Stimulated activated CD4-positive, alpha-beta T cell treated with anti-CD3 and anti-CD28 coated beads, TNF-alpha, amount 100 ng/mL, for 24 hours (primary cell): ENCODE measurements around the gene ELP5.

Experiments
- DNase-seq, 3 experiments: peaks; one replicate each; pipeline ENCODE4 v3.0.0-alpha.2; 2020; ENCODE audit warnings: low read depth in 3 of 3

The ELP5 gene

DNA sequence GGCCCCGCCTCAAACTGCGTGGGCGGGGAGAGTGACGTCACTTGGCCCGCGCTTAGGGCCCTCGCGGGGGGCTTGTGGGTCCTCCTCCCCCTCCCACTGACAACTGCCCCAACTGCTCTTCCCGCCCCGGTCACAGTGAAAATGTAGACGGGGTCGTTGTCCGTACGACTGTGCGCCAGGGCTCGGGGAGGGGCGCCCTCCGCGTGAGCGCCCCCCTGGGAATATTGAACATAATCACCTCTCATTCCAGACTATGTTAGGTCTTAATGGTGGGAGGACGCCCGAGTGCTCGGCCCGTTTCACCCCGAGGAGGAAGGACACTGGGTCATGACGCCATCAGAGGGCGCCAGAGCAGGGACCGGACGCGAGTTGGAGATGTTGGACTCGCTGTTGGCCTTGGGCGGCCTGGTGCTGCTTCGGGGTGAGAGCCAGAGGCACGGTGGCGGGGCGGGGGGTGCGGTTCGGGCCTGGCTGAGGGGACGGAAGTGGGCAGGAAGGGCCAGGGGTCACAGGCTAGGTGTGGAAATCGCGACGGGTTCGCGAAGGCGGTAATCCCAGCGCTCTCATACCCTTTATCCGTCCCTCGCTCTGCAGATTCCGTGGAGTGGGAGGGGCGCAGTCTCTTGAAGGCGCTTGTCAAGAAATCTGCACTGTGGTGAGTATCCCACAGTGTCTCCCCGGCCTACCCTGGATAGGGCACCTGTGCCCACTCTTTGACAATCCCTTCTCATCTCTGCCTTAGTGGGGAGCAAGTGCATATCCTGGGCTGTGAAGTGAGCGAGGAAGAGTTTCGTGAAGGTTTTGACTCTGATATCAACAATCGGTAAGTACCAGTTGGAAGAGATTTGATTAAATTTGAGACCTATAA, at the start of gene ELP5:
ELP5 (plus strand) TSS at position 40 of the 868 bp plus-strand sequence; CDS start at position 376, 336 bp downstream.
- DNase-seq: peak; percentile 70 to 91 (median 82)

- no peak for DNase-seq
Observed at GRCh38 chr17:7203391-7203790, 48.6 kb upstream of the ELP5 start.

DNA sequence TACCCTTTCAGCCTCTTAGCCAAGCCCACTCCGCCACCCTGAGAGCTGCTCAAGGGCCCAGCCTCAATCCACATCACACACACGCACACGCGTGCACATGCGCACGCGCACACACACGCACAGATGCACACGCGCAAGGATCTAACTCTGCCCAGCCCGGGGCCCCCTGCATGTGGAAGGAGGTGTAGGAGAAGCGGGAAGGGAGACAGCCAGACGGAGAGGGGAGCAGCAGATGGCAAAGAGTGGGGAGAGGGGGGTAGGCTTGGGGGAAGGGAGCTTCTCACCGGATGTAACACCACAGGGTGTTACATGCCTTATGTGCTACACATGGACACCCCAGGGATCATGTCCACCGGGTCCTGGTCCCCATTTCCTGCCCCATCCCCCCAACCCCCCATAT, 47.7 kb upstream of the ELP5 start:
- DNase-seq: no peak

- peak; percentile 77 to 94 (median 80) for DNase-seq
Observed at GRCh38 chr17:7204828-7205461, 47.1 kb upstream of the ELP5 start.

DNA sequence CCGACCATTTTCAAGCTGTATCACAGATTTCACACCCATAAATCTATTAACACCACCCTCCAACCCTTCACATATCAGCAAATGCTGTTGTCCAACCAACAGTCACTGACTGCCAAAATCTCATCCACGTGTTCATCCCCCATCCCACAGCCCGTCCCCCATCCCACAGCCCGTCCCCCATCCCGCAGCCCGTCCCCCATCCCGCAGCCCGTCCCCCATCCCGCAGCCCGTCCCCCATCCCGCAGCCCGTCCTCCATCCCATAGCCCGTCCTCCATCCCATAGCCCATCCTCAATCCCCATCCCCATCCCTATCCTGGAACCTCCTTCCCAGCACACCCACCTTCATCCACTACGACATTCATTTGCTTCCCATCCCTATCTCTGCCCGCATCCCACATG, 46.5 kb upstream of the ELP5 start:
- DNase-seq: no peak

DNA sequence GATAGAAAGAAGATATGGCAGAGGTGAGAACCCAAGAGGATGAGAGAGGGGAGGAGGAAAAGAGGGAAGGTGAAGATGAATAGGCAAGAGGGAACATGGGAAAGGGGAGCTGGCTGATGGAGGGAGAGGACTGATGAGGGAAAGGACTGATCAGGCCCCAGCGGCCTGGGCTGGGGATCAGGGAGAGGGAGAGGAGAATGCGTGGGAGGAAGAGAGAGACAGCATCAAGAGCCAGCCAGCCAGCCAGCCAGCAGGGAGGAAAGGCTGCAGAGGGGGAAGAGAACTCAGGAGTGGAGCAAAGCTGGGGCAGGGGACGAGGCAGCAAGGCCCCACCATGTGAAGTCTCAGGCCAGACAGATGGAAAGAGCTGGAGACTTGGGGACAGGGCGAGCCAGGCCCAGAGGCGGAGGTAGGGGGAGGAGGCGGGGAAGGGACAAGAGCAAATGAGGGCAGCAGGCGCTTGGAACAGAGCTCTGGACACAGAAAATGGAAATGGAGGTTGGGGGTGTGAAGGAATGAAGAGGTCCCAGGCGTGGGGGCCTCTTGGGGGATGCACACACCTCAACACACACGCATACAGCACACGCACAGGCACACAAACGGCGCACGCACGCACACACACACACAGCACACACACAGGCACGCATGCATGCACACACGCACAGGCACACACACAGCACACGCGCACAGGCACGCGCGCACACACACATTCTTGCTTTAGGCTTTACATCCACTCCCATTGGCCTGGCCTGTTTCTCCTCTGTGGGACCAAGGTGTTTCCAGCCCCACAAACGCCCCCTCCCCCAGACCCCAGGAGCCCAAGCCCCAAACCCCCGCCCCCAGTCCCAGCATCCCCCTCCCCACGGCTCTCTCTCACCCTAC, 44.7 kb upstream of the ELP5 start:
- no peak for DNase-seq

DNA sequence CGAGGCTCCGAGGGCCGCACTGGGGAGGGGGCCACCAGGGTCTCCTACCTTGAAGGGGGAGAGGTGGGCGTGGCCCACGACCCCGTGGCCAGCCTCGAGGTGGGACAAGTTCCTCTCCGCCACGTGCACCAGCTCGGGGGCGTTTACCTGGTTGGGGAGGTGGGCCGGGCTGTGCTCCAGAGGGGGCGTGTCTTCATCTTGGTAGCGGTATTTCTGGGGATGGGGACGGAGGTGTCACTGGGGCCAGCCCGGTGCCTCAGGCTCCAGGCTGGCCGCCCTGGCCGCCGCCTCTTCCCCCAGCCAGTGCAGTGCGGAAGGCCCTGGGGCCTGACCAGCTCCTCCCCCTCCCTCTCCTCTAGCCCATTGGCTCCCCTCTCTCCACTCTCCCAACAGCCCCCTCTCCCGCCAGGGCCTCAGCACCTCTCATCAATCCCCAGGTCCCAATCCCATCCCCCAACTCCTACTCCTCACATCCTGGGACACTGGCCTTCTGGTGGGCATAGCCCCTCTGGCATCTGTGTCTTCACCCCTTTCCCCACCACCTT, 43.9 kb upstream of the ELP5 start:
- no peak for DNase-seq

GRCh38 chr17:7208754-7209460, 43.1 kb upstream of the ELP5 start:
- no peak for DNase-seq

- no peak for DNase-seq
Observed at GRCh38 chr17:7211491-7212273, 40.3 kb upstream of the ELP5 start.

DNA sequence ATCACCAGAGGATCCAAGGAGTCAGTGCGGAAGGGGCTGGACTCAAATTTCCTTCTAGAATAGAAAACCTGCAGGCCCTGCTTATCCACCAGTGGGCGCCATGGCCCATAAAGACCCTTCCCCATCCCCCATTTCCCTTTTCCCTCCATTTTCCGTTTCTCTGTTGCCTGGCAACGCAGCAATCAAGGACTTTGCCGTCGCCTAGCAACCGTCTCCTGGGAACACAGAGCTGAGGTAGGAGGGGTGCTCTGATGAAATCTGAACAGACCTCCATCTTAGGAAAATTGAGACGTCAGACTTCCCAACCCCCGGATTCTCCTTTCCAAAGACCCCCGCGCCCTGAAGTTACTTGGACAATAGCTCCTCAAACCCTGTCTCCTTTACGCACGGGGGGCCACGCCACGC, 38.1 kb upstream of the ELP5 start:
- DNase-seq: peak in 1 of 3 experiments; percentile 54

GRCh38 chr17:7214300-7215135, 37.5 kb upstream of the ELP5 start:
- peak; percentile 98 to 100 (median 99) for DNase-seq

- DNase-seq: no peak
Observed at GRCh38 chr17:7215136-7215638, 36.8 kb upstream of the ELP5 start.

GRCh38 chr17:7215652-7216180, 36.3 kb upstream of the ELP5 start:
- DNase-seq: no peak

DNA sequence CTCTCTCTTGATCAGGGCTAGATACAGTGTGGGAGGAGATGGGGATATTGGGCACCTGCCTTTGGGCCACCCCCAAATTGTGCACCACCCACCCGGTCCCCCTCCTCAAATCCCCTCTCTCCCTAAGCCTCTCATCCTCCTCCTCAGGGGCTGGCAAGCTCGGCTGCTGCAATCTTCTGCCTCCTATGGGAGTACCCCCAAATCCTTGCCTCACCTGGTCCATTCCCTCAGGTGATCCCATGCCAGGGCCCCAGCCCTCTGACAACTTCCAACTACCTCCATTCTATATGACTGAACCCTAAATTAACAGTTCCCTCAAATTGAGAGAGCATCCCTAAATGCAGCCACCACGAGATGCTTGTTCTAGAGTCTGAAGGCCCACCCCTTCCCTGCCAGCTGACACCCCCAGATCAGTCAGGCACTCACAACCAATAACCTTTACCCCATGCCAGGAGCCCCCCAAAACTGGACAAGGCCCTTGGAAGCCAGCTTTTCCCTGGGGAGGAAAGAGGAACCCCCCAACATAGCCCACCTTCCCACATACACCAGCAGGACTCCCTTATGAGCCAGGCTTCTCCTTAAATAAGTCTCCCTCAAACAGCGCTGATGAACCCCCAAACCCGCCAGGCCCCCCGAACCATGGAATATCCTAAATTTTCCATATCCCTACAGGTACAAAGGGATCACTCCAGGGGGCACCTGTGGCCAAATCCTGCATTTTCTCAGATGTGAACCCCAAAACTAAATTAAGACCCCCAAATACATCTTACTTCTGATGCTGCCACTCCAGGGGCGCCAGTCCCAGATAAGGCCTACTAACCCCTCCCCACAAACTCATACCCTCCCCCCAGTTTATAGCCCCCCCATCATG, 35.5 kb upstream of the ELP5 start:
- DNase-seq: no peak

GRCh38 chr17:7217113-7217987, 34.7 kb upstream of the ELP5 start:
- DNase-seq: no peak

DNA sequence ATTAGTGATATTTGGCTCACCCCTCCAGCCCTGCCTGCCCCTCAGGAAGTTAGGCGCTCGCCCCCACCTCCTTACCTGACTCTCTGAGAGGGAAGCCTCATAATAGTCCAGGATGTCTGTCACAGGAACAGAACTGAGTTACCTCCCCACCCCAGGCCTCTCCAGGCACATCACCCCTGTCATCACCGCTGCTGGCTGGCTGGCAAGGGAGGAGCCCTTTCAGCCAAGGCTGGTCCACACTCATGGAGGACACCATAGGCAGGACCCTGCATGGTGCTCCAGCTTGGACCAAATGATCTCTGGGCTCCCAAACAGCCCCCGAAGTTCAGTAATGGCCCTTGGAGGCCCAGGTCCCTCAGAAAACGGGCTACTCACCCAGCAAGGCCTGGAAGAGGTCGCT, 33.8 kb upstream of the ELP5 start:
- no peak for DNase-seq

GRCh38 chr17:7218758-7219157, 33.3 kb upstream of the ELP5 start:
- no peak for DNase-seq
